ENCODE results near the gene PLA2G6.

- no peak for TF ChIP-seq CTCF (conservative IDR thresholded peaks at IDR 0.05)
- TF ChIP-seq EZH2 (IDR thresholded peaks at IDR 0.05; ENCODE audit: low read depth): no peak
Observed at GRCh38 chr22:38177044-38177443, 4.6 kb downstream of the PLA2G6 start.
